Activated naive CD8-positive, alpha-beta T cell (primary cell): Measurements from ENCODE around the gene GFPT2.

Source experiments
- H3K27ac Mint-ChIP-seq: one replicate; pipeline ENCODE4 v1.8.0; 2021; ENCODE audit warnings: mixed read lengths
- H3K27me3 Mint-ChIP-seq: one replicate; pipeline ENCODE4 v1.8.0; 2021; ENCODE audit warnings: mixed read lengths
- H3K36me3 Mint-ChIP-seq: one replicate; pipeline ENCODE4 v1.8.0; 2021; ENCODE audit warnings: mixed read lengths
- H3K4me1 Mint-ChIP-seq: one replicate; pipeline ENCODE4 v1.8.0; 2021; ENCODE audit warnings: low read depth, mixed read lengths
- H3K4me3 Mint-ChIP-seq: one replicate; pipeline ENCODE4 v1.8.0; 2021; ENCODE audit warnings: mild to moderate bottlenecking, mixed read lengths
- H3K9me3 Mint-ChIP-seq: one replicate; pipeline ENCODE4 v1.8.0; 2021; ENCODE audit warnings: low read depth, mixed read lengths

GFPT2 gene

GRCh38 chr5:180334751-180335613, 18.2 kb downstream of the GFPT2 start:
- no peaks in the 10 kb centered on the region for H3K9me3 Mint-ChIP-seq

GRCh38 chr5:180334176-180334575, 19.0 kb downstream of the GFPT2 start:
- Mint-ChIP-seq H3K9me3 (no peaks in the 10 kb centered on the region), H3K4me1 (no peaks in the 10 kb centered on the region), H3K4me3 (no peak overlapping the region), H3K27me3 (peaks cover 3% of the 10 kb centered on the region), H3K27ac (no peak overlapping the region), H3K36me3 (no peaks in the 10 kb centered on the region)

More at GRCh38 chr5:180334751-180335613, 18.2 kb downstream of the GFPT2 start:
- Mint-ChIP-seq H3K4me3 (no peak overlapping the region), H3K27me3 (peaks cover 4% of the 10 kb centered on the region), H3K36me3 (no peaks in the 10 kb centered on the region), H3K27ac (no peak overlapping the region), H3K4me1 (no peaks in the 10 kb centered on the region)

GRCh38 chr5:180333661-180334060, 19.5 kb downstream of the GFPT2 start:
- H3K27ac Mint-ChIP-seq = no peak overlapping the region
- H3K4me1 Mint-ChIP-seq = no peaks in the 10 kb centered on the region
- no peaks in the 10 kb centered on the region for H3K9me3 Mint-ChIP-seq
- H3K36me3 Mint-ChIP-seq = no peaks in the 10 kb centered on the region
- H3K27me3 Mint-ChIP-seq = peaks cover 3% of the 10 kb centered on the region
- H3K4me3 Mint-ChIP-seq = no peak overlapping the region

- Mint-ChIP-seq H3K9me3 (no peaks in the 10 kb centered on the region), H3K4me3 (no peak overlapping the region), H3K27me3 (peaks cover 3% of the 10 kb centered on the region), H3K4me1 (no peaks in the 10 kb centered on the region), H3K27ac (no peak overlapping the region), H3K36me3 (no peaks in the 10 kb centered on the region)
These were observed 20.3 kb downstream of the GFPT2 start for GRCh38 chr5:180332861-180333260.

GRCh38 chr5:180332051-180332517, 21.1 kb downstream of the GFPT2 start:
- peaks cover 3% of the 10 kb centered on the region for H3K27me3 Mint-ChIP-seq
- no peaks in the 10 kb centered on the region for H3K9me3 Mint-ChIP-seq
- no peaks in the 10 kb centered on the region for H3K36me3 Mint-ChIP-seq
- H3K27ac Mint-ChIP-seq = no peak overlapping the region
- no peak overlapping the region for H3K4me3 Mint-ChIP-seq
- H3K4me1 Mint-ChIP-seq = no peaks in the 10 kb centered on the region

- no peak overlapping the region for H3K4me3 Mint-ChIP-seq
- no peak overlapping the region for H3K27ac Mint-ChIP-seq
- no peaks in the 10 kb centered on the region for H3K9me3 Mint-ChIP-seq
- peaks cover 3% of the 10 kb centered on the region for H3K27me3 Mint-ChIP-seq
- H3K4me1 Mint-ChIP-seq = no peaks in the 10 kb centered on the region
- H3K36me3 Mint-ChIP-seq = no peaks in the 10 kb centered on the region
These were observed 21.5 kb downstream of the GFPT2 start for GRCh38 chr5:180331647-180331950.

- Mint-ChIP-seq H3K9me3 (no peaks in the 10 kb centered on the region), H3K27me3 (peaks cover 3% of the 10 kb centered on the region), H3K27ac (no peak overlapping the region), H3K4me3 (no peak overlapping the region), H3K36me3 (no peaks in the 10 kb centered on the region), H3K4me1 (no peaks in the 10 kb centered on the region)
These were observed 22.1 kb downstream of the GFPT2 start for GRCh38 chr5:180330810-180331646.

- peaks cover 3% of the 10 kb centered on the region for H3K27me3 Mint-ChIP-seq
- H3K4me1 Mint-ChIP-seq = no peaks in the 10 kb centered on the region
- H3K36me3 Mint-ChIP-seq = no peaks in the 10 kb centered on the region
- no peak overlapping the region for H3K4me3 Mint-ChIP-seq
- H3K27ac Mint-ChIP-seq = no peak overlapping the region
- H3K9me3 Mint-ChIP-seq = no peaks in the 10 kb centered on the region
These were observed 22.9 kb downstream of the GFPT2 start for GRCh38 chr5:180330270-180330648.

GRCh38 chr5:180329606-180330269, 23.4 kb downstream of the GFPT2 start:
- Mint-ChIP-seq H3K27ac (no peak overlapping the region), H3K4me1 (no peaks in the 10 kb centered on the region), H3K27me3 (peaks cover 3% of the 10 kb centered on the region), H3K36me3 (no peaks in the 10 kb centered on the region), H3K9me3 (no peaks in the 10 kb centered on the region), H3K4me3 (no peak overlapping the region)

- no peak overlapping the region for H3K4me3 Mint-ChIP-seq
These were observed 24.0 kb downstream of the GFPT2 start for GRCh38 chr5:180329138-180329435.

GRCh38 chr5:180328296-180329137, 24.6 kb downstream of the GFPT2 start:
- Mint-ChIP-seq H3K4me1 (no peaks in the 10 kb centered on the region), H3K36me3 (no peaks in the 10 kb centered on the region), H3K27ac (peak overlapping the region; percentile 28), H3K4me3 (no peak overlapping the region), H3K27me3 (peaks cover 1% of the 10 kb centered on the region), H3K9me3 (no peaks in the 10 kb centered on the region)

More at GRCh38 chr5:180329138-180329435, 24.0 kb downstream of the GFPT2 start:
- Mint-ChIP-seq H3K36me3 (no peaks in the 10 kb centered on the region), H3K27ac (no peak overlapping the region), H3K4me1 (no peaks in the 10 kb centered on the region), H3K9me3 (no peaks in the 10 kb centered on the region), H3K27me3 (peaks cover 3% of the 10 kb centered on the region)

- Mint-ChIP-seq H3K36me3 (no peaks in the 10 kb centered on the region), H3K9me3 (no peaks in the 10 kb centered on the region), H3K27ac (no peak overlapping the region), H3K27me3 (no peaks in the 10 kb centered on the region), H3K4me1 (no peaks in the 10 kb centered on the region), H3K4me3 (no peak overlapping the region)
These were observed 26.1 kb downstream of the GFPT2 start for GRCh38 chr5:180326989-180327565.

GRCh38 chr5:180324601-180324950, 28.6 kb downstream of the GFPT2 start:
- no peaks in the 10 kb centered on the region for H3K9me3 Mint-ChIP-seq
- no peaks in the 10 kb centered on the region for H3K36me3 Mint-ChIP-seq
- no peak overlapping the region for H3K27ac Mint-ChIP-seq
- H3K27me3 Mint-ChIP-seq = no peaks in the 10 kb centered on the region
- no peaks in the 10 kb centered on the region for H3K4me1 Mint-ChIP-seq
- no peak overlapping the region for H3K4me3 Mint-ChIP-seq

GRCh38 chr5:180323941-180324600, 29.1 kb downstream of the GFPT2 start:
- no peaks in the 10 kb centered on the region for H3K9me3 Mint-ChIP-seq
- no peaks in the 10 kb centered on the region for H3K36me3 Mint-ChIP-seq
- no peak overlapping the region for H3K4me3 Mint-ChIP-seq
- no peaks in the 10 kb centered on the region for H3K27me3 Mint-ChIP-seq
- no peaks in the 10 kb centered on the region for H3K4me1 Mint-ChIP-seq
- H3K27ac Mint-ChIP-seq = no peak overlapping the region
